ENCODE measurements around the gene INTU.
"Not testable (repeated sequence)": the region's sequence is repeated elsewhere in the genome, so short reads cannot be mapped to it uniquely, and the experiment has no call there.

DNA sequence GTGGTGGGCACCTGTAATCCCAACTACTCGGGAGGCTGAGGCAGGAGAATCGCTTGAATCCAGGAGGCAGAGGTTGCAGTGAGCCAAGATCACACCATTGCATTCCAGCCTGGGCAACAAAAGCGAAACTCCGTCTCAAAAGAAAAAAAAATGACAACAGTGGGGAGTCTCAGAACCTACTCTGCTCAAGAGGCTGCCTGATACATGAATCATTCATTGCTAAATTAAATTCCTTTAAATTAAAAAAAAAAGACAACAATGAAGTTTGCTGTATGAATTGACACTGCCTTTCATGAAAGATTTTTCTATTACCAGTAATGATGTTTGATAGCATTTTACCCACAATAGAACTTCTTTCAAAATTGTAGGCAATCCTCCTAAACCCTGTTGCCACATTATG, 46.3 kb upstream of the INTU start:
- TF ChIP-seq, protein P1, sequence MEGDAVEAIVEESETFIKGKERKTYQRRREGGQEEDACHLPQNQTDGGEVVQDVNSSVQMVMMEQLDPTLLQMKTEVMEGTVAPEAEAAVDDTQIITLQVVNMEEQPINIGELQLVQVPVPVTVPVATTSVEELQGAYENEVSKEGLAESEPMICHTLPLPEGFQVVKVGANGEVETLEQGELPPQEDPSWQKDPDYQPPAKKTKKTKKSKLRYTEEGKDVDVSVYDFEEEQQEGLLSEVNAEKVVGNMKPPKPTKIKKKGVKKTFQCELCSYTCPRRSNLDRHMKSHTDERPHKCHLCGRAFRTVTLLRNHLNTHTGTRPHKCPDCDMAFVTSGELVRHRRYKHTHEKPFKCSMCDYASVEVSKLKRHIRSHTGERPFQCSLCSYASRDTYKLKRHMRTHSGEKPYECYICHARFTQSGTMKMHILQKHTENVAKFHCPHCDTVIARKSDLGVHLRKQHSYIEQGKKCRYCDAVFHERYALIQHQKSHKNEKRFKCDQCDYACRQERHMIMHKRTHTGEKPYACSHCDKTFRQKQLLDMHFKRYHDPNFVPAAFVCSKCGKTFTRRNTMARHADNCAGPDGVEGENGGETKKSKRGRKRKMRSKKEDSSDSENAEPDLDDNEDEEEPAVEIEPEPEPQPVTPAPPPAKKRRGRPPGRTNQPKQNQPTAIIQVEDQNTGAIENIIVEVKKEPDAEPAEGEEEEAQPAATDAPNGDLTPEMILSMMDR (IDR thresholded peaks at IDR 0.05) = not testable (repeated sequence)
- not testable (repeated sequence) for TF ChIP-seq POLR2AphosphoS5 (IDR thresholded peaks at IDR 0.05; ENCODE audit: low read depth, low read length); SIN3A (IDR thresholded peaks at IDR 0.05; ENCODE audit: borderline replicate concordance, insufficient read depth, low read depth, low read length); TCF7L2 (IDR thresholded peaks at IDR 0.05; ENCODE audit: low read depth, low read length)
- TF ChIP-seq, protein P2, sequence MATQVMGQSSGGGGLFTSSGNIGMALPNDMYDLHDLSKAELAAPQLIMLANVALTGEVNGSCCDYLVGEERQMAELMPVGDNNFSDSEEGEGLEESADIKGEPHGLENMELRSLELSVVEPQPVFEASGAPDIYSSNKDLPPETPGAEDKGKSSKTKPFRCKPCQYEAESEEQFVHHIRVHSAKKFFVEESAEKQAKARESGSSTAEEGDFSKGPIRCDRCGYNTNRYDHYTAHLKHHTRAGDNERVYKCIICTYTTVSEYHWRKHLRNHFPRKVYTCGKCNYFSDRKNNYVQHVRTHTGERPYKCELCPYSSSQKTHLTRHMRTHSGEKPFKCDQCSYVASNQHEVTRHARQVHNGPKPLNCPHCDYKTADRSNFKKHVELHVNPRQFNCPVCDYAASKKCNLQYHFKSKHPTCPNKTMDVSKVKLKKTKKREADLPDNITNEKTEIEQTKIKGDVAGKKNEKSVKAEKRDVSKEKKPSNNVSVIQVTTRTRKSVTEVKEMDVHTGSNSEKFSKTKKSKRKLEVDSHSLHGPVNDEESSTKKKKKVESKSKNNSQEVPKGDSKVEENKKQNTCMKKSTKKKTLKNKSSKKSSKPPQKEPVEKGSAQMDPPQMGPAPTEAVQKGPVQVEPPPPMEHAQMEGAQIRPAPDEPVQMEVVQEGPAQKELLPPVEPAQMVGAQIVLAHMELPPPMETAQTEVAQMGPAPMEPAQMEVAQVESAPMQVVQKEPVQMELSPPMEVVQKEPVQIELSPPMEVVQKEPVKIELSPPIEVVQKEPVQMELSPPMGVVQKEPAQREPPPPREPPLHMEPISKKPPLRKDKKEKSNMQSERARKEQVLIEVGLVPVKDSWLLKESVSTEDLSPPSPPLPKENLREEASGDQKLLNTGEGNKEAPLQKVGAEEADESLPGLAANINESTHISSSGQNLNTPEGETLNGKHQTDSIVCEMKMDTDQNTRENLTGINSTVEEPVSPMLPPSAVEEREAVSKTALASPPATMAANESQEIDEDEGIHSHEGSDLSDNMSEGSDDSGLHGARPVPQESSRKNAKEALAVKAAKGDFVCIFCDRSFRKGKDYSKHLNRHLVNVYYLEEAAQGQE (IDR thresholded peaks at IDR 0.05; ENCODE audit: insufficient read depth in 1 of 2, low read depth in 2 of 2, low read length in 1 of 2) = not testable (repeated sequence)

Measured in Panc1 (cell line).